ENCODE data around the gene XYLT1.
A peak's percentile ranks its signal among the peaks of the same experiment; 100 is the strongest.

XYLT1 gene

GRCh38 chr16:17151335-17151734 is 319.4 kb downstream of the XYLT1 start:
- TF ChIP-seq EP300 (IDR thresholded peaks at IDR 0.05; ENCODE audit: borderline replicate concordance) (no peak), CEBPB (IDR thresholded peaks at IDR 0.05) (no peak), YY1 (IDR thresholded peaks at IDR 0.05; ENCODE audit: low read depth) (no peak), TEAD4 (IDR thresholded peaks at IDR 0.05) (no peak), NFIC (IDR thresholded peaks at IDR 0.05) (no peak), REST (IDR thresholded peaks at IDR 0.05; ENCODE audit: low read depth) (no peak), FOXM1 (IDR thresholded peaks at IDR 0.05; ENCODE audit: borderline replicate concordance, low read depth) (no peak), MAX (IDR thresholded peaks at IDR 0.05) (no peak), USF1 (IDR thresholded peaks at IDR 0.05) (no peak), CREB1 (IDR thresholded peaks at IDR 0.05; ENCODE audit: low read depth) (no peak), ZBTB7A (IDR thresholded peaks at IDR 0.05; ENCODE audit: low read depth) (no peak), TCF12 (IDR thresholded peaks at IDR 0.05; ENCODE audit: low read depth) (no peak), EGR1 (IDR thresholded peaks at IDR 0.05) (no peak), TAF1 (IDR thresholded peaks at IDR 0.05; ENCODE audit: low read depth) (no peak), RAD21 (IDR thresholded peaks at IDR 0.05; ENCODE audit: low read depth) (no peak)

GRCh38 chr16:17149904-17150483 is 320.8 kb downstream of the XYLT1 start:
- no peak for TF ChIP-seq EP300 (IDR thresholded peaks at IDR 0.05; ENCODE audit: borderline replicate concordance)
- TF ChIP-seq MAX (IDR thresholded peaks at IDR 0.05) = no peak
- TF ChIP-seq RAD21 (IDR thresholded peaks at IDR 0.05; ENCODE audit: low read depth) = no peak
- no peak for TF ChIP-seq TEAD4 (IDR thresholded peaks at IDR 0.05)
- no peak for TF ChIP-seq CREB1 (IDR thresholded peaks at IDR 0.05; ENCODE audit: low read depth)
- TF ChIP-seq EGR1 (IDR thresholded peaks at IDR 0.05) = no peak
- TF ChIP-seq ZBTB7A (IDR thresholded peaks at IDR 0.05; ENCODE audit: low read depth) = no peak
- no peak for TF ChIP-seq USF1 (IDR thresholded peaks at IDR 0.05)
- TF ChIP-seq REST (IDR thresholded peaks at IDR 0.05; ENCODE audit: low read depth) = peak; percentile 86
- peak; percentile 94 for TF ChIP-seq CEBPB (IDR thresholded peaks at IDR 0.05)

GRCh38 chr16:17147942-17148341 is 322.8 kb downstream of the XYLT1 start:
- TF ChIP-seq EGR1 (IDR thresholded peaks at IDR 0.05) = no peak
- no peak for TF ChIP-seq MAX (IDR thresholded peaks at IDR 0.05)
- TF ChIP-seq FOXM1 (IDR thresholded peaks at IDR 0.05; ENCODE audit: borderline replicate concordance, low read depth) = no peak
- no peak for TF ChIP-seq TCF12 (IDR thresholded peaks at IDR 0.05; ENCODE audit: low read depth)
- TF ChIP-seq YY1 (IDR thresholded peaks at IDR 0.05; ENCODE audit: low read depth) = no peak

GRCh38 chr16:17145029-17145428 is 325.7 kb downstream of the XYLT1 start:
- TF ChIP-seq EGR1 (IDR thresholded peaks at IDR 0.05) (no peak), RAD21 (IDR thresholded peaks at IDR 0.05; ENCODE audit: low read depth) (no peak), CREB1 (IDR thresholded peaks at IDR 0.05; ENCODE audit: low read depth) (no peak), TCF12 (IDR thresholded peaks at IDR 0.05; ENCODE audit: low read depth) (no peak), FOXM1 (IDR thresholded peaks at IDR 0.05; ENCODE audit: borderline replicate concordance, low read depth) (no peak), EP300 (IDR thresholded peaks at IDR 0.05; ENCODE audit: borderline replicate concordance) (no peak), YY1 (IDR thresholded peaks at IDR 0.05; ENCODE audit: low read depth) (no peak), USF1 (IDR thresholded peaks at IDR 0.05) (no peak), TEAD4 (IDR thresholded peaks at IDR 0.05) (no peak), ZBTB7A (IDR thresholded peaks at IDR 0.05; ENCODE audit: low read depth) (no peak), MAX (IDR thresholded peaks at IDR 0.05) (no peak), CEBPB (IDR thresholded peaks at IDR 0.05) (no peak), TAF1 (IDR thresholded peaks at IDR 0.05; ENCODE audit: low read depth) (no peak), NFIC (IDR thresholded peaks at IDR 0.05) (no peak), REST (IDR thresholded peaks at IDR 0.05; ENCODE audit: low read depth) (no peak)

All from Ishikawa (cell line).